ENCODE results near the gene ACTBL2.

ACTBL2 gene

GRCh38 chr5:57453728-57454127, 28.9 kb downstream of the ACTBL2 start:
- TF ChIP-seq POLR2AphosphoS5 (IDR thresholded peaks at IDR 0.05; ENCODE audit: low read depth, low read length) = no peak
- TF ChIP-seq TAF1 (IDR thresholded peaks at IDR 0.05; ENCODE audit: borderline replicate concordance, insufficient read depth, low read length) = no peak
- no peak for TF ChIP-seq SIN3A (IDR thresholded peaks at IDR 0.05; ENCODE audit: borderline replicate concordance, insufficient read depth, low read length)
- TF ChIP-seq REST (IDR thresholded peaks at IDR 0.05; ENCODE audit: insufficient read depth in 1 of 2, low read depth in 2 of 2, low read length in 2 of 2) = no peak
- TF ChIP-seq FOXP2 (optimal IDR thresholded peaks at IDR 0.05; ENCODE audit: borderline replicate concordance, extremely low read depth, extremely low read length, insufficient read depth) = no peak

GRCh38 chr5:57452885-57453284, 29.7 kb downstream of the ACTBL2 start:
- no peak for TF ChIP-seq TAF1 (IDR thresholded peaks at IDR 0.05; ENCODE audit: borderline replicate concordance, insufficient read depth, low read length)
- TF ChIP-seq FOXP2 (optimal IDR thresholded peaks at IDR 0.05; ENCODE audit: borderline replicate concordance, extremely low read depth, extremely low read length, insufficient read depth) = no peak
- no peak for TF ChIP-seq POLR2AphosphoS5 (IDR thresholded peaks at IDR 0.05; ENCODE audit: low read depth, low read length)
- no peak for TF ChIP-seq SIN3A (IDR thresholded peaks at IDR 0.05; ENCODE audit: borderline replicate concordance, insufficient read depth, low read length)
- no peak for TF ChIP-seq REST (IDR thresholded peaks at IDR 0.05; ENCODE audit: insufficient read depth in 1 of 2, low read depth in 2 of 2, low read length in 2 of 2)

GRCh38 chr5:57450991-57451876, 31.4 kb downstream of the ACTBL2 start:
- TF ChIP-seq REST (IDR thresholded peaks at IDR 0.05; ENCODE audit: insufficient read depth in 1 of 2, low read depth in 2 of 2, low read length in 2 of 2) = no peak
- no peak for TF ChIP-seq FOXP2 (optimal IDR thresholded peaks at IDR 0.05; ENCODE audit: borderline replicate concordance, extremely low read depth, extremely low read length, insufficient read depth)
- TF ChIP-seq TAF1 (IDR thresholded peaks at IDR 0.05; ENCODE audit: borderline replicate concordance, insufficient read depth, low read length) = no peak
- no peak for TF ChIP-seq SIN3A (IDR thresholded peaks at IDR 0.05; ENCODE audit: borderline replicate concordance, insufficient read depth, low read length)
- no peak for TF ChIP-seq POLR2AphosphoS5 (IDR thresholded peaks at IDR 0.05; ENCODE audit: low read depth, low read length)

- TF ChIP-seq POLR2AphosphoS5 (IDR thresholded peaks at IDR 0.05; ENCODE audit: low read depth, low read length) = no peak
- no peak for TF ChIP-seq FOXP2 (optimal IDR thresholded peaks at IDR 0.05; ENCODE audit: borderline replicate concordance, extremely low read depth, extremely low read length, insufficient read depth)
- TF ChIP-seq SIN3A (IDR thresholded peaks at IDR 0.05; ENCODE audit: borderline replicate concordance, insufficient read depth, low read length) = no peak
Measured at GRCh38 chr5:57448751-57449150, 33.9 kb downstream of the ACTBL2 start.

GRCh38 chr5:57448287-57448686, 34.3 kb downstream of the ACTBL2 start:
- TF ChIP-seq REST (IDR thresholded peaks at IDR 0.05; ENCODE audit: insufficient read depth in 1 of 2, low read depth in 2 of 2, low read length in 2 of 2) (no peak), FOXP2 (optimal IDR thresholded peaks at IDR 0.05; ENCODE audit: borderline replicate concordance, extremely low read depth, extremely low read length, insufficient read depth) (no peak)

Measured in PFSK-1 (cell line).